NCI-H446 treated with DMSO at 0.1 percent for 48 hours (cell line): Measurements from ENCODE around the gene SLC34A1.

Source experiments
- DNase-seq: peaks from one replicate; lab custom pipeline; 2025; lab: John Stamatoyannopoulos, UW

SLC34A1 gene

DNA sequence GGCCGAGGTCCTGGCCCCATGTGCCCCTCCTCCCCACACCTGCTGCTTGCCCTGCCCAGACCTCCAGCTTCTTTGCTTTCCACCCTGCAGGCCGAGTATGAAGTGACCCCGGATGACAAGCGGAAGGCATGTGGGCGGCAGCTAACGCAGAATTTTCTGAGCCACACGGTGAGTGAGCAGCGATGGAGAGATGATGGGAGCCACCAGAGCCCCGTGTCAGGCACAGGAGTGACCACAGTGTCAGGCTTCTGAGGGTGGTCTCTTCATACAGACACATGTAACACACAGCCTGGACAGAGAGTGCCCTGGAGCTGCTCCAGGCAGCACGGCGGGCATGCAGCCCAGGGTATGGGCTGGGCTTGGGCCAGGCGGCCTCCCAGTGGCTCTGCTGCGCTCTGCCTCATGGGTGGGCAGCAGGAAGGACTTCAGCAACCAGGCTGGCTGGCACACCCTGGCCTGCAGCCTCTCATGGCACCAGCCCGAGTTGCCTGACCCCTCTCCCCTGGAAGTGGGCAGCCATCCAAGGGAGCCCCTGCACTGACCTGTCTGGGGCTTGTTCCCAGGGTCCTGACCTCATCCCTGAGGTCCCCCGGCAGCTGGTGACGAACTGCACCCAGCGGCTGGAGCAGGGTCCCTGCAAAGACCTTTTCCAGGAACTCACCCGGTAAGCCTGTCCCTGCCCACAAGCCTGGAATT is 48.1 kb downstream of the SLC34A1 start:
- no peak for DNase-seq

GRCh38 chr5:177432839-177433657 is 48.8 kb downstream of the SLC34A1 start:
- no peak for DNase-seq

DNA sequence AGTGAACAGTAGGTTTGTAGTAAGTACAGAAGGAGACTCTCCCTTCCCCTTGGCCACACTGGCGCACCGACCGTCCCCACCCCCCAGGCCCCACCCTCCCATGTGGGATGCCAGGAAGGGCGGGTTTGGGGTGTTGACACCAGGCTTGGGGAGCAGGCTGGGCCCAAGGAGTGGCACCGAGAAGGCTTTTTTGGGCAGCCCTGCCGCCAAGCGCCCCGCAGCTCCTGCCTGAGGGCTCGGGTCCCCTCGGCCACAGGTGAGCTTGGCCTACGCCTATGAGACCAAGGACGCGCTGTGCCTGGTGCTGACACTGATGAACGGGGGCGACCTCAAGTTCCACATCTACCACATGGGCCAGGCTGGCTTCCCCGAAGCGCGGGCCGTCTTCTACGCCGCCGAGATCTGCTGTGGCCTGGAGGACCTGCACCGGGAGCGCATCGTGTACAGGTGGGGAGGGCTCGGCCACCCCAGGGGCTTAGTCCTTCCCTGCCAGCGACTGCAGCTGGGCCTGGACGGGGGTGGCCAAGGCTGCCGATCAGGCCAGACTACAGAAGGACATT is 49.5 kb downstream of the SLC34A1 start:
- DNase-seq = no peak

GRCh38 chr5:177434437-177434836 is 50.2 kb downstream of the SLC34A1 start:
- no peak for DNase-seq

- DNase-seq = no peak
These were observed 50.9 kb downstream of the SLC34A1 start for GRCh38 chr5:177434942-177435738.

DNA sequence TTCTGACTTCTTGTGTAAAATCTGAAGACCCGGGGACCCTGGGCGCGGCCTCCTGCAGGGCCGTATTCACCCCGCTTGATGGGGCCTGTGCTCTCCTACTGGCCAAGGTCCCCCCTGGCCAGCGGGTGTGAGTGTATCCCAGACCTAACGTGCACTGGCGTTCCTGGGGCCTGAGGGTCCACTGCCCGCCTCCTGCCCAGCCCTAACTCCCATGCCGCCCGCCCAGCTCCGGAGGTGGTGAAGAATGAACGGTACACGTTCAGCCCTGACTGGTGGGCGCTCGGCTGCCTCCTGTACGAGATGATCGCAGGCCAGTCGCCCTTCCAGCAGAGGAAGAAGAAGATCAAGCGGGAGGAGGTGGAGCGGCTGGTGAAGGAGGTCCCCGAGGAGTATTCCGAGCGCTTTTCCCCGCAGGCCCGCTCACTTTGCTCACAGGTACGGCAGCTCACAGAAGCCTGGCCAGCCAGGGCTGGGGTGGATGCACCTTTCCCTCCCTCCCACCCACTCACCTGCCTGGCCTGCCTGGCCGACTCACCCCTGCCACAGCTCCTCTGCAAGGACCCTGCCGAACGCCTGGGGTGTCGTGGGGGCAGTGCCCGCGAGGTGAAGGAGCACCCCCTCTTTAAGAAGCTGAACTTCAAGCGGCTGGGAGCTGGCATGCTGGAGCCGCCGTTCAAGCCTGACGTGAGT is 51.8 kb downstream of the SLC34A1 start:
- no peak for DNase-seq

- DNase-seq = no peak
These were observed 53.4 kb downstream of the SLC34A1 start for GRCh38 chr5:177437623-177438022.

DNA sequence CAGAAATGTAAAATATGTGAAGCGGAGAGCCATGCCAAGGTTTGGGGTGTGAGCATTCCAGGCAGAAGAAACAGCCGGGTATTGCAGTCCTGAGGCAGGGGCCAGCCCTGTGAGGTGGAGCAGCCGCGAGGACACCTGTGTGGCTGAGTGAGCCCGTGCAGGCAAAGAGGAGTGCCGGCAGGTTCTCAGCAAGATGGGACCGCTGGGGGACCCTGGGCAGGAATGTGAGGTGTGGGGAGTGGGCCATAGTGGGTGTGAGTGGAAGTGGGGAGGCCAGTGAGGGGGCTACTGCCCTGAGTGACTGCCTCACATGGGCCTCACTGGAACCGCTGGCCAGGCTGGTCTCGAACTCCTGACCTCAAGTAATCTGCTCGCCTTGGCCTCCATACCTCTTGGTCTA is 54.2 kb downstream of the SLC34A1 start:
- no peak for DNase-seq

DNA sequence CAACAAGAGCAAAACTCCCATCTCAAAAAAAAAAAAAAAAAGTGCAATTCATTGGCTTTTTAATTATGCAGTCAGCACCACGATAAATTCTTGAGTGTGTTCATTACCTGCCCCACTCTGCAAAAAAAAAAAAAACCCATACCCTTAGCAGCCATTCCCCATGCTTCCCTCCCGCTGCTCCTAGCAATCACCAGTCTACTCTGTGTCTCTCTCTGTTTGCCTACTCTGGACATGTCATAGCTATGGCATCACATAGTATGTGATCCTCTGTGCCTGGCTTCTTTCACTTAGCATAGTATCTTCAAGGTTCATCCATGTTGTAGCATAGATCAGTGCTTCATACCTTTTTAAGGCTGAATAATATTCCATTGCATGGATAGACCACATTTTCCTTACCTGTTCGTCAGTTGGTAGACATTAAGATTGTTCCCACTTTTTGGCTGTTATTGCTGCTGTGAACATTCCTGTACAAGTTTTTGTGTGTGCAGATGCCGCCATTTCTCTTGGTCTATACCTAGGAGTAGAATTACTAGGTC is 55.4 kb downstream of the SLC34A1 start:
- no peak for DNase-seq

DNA sequence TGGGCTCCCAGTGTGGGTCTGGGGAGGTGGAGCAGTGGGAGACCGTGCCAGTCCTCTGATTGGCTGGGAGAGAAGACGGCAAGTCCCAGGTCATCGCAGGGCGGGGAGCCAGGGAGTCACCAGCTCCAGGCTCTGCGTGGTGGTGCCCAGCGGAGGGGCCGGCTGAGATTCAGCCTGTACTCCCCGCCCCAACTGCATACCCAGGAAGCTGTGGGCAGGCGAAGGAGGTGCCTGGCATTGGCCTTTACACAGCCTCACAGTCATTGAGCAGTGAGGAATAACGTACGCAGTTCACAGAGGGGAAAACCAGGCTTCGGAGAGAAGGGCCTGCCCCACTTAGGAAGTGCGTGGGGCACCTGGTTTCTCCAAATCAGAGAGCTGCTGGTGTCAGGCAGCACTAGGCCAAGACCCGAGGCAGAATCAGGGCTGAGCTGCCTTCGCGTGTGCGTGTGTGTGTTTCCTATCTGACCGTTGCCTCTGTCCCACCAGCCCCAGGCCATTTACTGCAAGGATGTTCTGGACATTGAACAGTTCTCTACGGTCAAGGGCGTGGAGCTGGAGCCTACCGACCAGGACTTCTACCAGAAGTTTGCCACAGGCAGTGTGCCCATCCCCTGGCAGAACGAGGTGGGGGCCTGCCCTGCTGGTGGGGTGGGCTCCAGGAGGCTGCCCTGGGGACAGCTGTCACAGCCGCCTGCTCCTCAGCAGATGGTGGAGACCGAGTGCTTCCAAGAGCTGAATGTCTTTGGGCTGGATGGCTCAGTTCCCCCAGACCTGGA is 56.2 kb downstream of the SLC34A1 start:
- no peak for DNase-seq

- no peak for DNase-seq
These were observed 57.0 kb downstream of the SLC34A1 start for GRCh38 chr5:177440990-177441780.

DNA sequence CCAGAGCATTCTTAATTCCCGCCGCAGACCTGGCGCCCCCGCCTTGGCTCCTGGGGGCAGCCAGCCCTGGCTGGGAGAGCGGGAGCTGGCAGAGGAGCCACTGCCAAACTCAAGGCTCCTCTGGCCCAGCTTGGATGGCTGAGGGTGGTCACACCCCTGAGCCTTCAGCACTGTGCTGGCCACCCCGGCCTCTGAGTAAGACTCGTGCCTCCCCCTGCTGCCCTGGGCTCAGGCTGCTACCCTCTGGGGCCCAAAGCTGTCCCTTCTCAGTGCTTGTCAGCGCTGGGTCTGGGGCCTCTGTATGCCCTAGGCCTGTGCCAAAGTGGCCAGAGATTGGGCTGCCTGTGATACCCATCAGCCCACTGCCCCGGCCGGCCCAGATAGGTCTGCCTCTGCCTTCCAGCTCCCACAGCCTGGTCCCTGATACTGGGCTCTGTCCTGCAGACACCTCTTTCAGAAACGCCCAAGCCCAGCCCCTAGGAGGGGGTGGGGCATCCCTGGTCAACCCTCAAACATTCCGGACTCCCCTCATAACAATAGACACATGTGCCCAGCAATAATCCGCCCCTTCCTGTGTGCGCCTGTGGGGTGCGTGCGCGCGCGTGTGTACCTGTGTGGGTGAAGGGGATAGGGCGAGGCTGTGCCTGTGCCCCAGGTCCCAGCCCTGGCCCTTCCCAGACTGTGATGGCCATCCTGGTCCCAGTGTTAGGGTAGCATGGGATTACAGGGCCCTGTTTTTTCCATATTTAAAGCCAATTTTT is 58.0 kb downstream of the SLC34A1 start:
- DNase-seq = no peak

DNA sequence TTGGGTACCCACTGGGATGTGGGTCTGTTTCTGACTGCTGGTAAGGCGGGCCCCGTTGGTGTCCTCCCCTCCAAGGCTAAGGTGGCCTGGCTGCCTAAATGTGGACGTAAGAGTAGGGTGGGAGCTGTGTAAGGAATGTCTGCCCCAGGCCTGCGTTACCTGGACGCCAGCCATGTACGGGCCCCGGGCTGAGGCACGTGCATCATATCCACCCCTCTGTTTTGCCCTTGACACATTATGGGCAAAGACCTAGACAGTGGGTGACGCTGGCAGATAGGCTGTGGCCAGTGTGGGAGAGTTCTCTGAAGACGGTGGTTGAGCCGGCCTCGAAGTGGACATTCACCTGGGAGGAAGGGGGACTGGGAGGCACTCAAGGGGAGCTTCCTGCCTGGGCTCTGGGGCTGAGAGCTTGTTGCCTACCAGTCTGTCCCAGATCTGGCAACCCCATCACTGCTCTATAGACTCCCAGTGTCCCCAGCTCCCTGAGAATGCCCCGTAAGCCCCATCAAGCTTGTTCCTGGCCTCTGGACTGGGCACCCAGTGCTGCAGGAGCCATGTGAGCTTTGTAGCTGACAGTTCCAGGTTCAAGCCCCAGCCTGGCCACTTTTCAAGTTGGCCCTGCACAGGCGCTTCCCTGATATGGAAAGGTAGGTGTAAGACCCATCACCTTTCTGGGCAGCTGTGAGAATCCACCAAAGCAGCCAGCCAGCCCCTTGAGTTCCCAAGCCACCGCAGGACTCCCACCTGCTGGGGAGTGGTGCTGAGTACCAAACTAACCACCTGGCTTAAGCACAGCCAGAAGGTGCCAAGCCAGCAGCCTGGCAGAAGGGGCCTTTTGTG is 59.1 kb downstream of the SLC34A1 start:
- no peak for DNase-seq

DNA sequence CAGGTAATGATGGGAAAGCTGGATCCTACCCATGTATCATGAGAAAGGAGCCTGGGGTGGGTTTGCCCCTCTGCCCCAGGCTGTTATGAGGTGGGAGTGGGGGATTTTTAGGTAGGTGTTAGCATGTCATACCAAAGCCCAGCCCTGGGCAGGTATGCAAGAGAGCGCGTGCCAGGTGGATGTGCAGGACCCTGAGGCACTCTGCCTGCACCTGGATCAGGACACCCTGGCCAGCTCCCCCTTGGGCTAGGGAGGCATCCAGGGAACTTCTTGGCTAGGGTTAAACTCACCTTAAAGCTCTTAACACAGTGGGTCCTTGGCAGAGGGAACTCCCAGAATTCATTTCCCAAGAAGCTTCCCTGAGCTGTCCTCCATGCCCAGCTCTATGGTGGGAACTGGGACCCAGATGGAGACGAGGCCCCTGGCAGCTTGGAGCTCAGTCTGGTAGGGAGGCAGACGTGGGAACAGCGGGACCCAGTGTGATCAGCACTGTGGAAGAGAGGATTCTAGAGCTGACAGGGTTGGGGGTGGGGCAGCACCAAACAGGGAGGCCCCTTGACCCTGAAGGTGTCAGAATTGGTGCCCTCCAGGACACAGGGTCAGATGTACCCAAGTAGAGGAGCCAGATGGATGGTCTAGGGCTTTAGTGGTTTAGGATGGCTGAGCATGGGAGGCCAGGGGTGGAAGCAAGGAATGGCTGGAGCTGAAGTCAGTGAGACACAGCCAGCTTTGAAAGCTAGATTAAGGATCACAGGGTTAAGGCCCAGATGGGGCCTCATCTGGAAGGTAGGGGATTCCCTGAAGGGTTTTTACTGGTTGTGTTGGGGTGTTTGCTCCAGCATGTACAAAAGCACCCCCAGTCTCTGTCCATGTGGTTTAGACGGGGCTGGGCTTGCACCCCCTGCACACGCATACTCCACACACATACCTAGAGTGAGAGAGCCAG is 60.1 kb downstream of the SLC34A1 start:
- no peak for DNase-seq

DNA sequence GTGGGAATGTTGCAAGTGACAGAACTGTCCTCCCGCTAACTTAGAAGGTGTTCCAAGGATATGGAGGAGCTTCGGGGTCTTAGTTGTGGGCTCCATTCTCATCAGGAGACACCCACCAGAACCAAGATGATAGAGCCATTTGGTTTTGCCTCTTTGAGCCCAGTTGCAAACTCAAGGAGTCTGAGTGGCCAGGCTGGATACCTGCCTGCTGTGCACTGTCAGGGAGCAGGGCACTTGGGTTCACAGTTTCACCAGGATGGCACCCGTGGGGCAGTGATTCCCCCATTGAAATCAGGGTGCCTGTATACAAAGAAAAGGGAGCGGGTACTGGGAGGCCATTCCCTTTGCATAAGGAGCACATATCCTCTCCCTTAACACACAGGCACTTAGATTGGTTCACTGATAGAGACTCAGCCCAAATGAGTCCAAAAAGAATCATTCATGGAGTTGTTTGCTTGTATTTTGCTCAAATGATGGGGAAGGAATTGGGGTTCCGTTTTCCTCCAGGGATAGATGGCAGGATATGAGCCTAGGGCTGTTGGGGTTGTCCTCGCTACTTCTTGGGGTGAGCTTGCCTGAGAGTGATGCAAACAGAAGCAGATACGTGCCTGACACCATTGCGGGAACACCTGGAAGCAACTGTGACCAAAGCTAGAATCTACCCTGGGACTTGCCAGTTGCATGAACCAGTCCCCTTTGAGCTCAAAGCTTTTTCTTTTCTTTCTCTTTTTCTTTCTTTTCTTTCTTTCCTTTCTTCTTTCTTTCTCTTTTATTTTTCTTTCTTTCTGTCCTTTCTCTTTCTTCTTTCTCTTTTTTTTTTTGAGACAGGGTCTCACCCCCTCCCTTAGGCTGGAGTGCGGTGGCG is 61.0 kb downstream of the SLC34A1 start:
- DNase-seq = no peak

DNA sequence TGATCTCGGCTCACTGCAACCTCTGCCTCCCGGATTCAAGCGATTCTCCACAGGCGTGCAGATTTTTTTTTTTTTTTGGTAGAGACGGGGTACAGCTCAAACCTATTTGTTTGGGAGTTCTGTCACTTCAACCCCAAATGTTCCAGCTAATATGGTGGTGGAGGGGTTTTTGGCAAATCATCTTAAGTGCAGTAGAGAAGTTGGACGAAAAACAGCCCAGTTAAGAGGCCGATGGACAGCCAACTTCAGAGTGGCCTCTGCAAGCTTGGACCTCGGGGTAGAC is 61.6 kb downstream of the SLC34A1 start:
- no peak for DNase-seq
